ENCODE results near the gene BMPR1B.

The BMPR1B gene

DNA sequence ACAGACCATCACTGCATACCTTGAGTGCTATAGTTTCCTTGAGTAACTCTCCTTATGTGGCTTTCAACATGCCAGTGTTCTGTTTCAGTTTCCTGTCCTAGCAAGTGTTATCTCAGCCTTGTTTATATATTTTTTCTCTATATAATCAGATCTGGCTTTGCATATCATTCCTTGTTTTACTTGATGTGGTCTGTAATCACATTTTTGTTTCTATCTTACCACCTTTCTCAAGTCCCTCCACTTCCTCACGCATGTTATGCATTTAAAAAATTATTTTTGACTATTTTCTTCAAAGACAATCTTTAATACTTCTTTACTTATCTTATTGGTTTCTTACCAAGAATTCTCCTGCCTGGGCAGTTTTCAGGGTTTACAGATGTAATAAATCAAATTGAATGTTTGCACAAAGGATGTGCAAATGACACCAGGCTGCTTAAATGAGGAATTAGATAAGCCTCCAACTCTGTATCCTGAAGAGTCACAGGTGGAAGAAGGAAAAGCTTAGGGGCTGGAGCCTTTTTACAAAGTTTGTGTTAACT lies 351.2 kb downstream of the BMPR1B start:
- no CpG with 5 or more reads among the region's 1 CpG for WGBS (ENCODE audit: insufficient coverage)

DNA sequence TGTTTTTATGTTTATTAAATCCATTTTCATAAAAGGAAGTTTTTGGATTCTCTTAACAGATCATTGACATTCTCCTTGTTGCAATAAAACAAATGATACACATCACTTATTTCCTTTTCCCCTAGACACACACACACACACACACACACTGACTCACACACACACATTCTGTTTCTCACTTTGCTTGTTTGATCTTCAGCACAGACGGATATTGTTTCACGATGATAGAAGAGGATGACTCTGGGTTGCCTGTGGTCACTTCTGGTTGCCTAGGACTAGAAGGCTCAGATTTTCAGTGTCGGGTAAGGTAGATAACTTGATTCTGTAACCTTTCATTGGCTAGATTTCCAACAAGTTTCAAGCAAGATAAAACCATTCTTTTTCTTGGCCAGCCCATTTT lies 356.8 kb downstream of the BMPR1B start:
- ChIA-PET CTCF (no interaction called here), POLR2A (no interaction called here)
- DNase-seq, result no peak
- H3K36me3 ChIP-seq (ENCODE audit: control insufficient read depth in 4 of 4, insufficient read depth in 4 of 4, low read length in 3 of 4), result peaks cover 0 to 3% (median 0%) of the 10 kb centered on the region in 4 experiments
- H3K27ac ChIP-seq (ENCODE audit: insufficient read depth in 1 of 2, low read depth in 1 of 2, low read length in 2 of 2, poor library complexity in 1 of 2, severe bottlenecking in 2 of 2), result no peak overlapping the region
- H3K4me1 ChIP-seq (ENCODE audit: control extremely low read depth in 1 of 4, control insufficient read depth in 4 of 4, insufficient read depth in 4 of 4, low read length in 3 of 4), result no peaks in the 10 kb centered on the region
- 94% methylated on average over 3 of the region's 3 CpGs for WGBS (ENCODE audit: insufficient coverage)
- H3K4me3 ChIP-seq (ENCODE audit: control insufficient read depth in 1 of 7, extremely low read depth in 1 of 7, insufficient read depth in 4 of 7, low read depth in 2 of 7, low read length in 6 of 7), result no peak overlapping the region
- no peaks in the 10 kb centered on the region for H3K9me3 ChIP-seq (ENCODE audit: control extremely low read depth in 1 of 5, control insufficient read depth in 4 of 5, insufficient read depth in 2 of 5, low read depth in 1 of 5, low read length in 4 of 5)
- no peaks in the 10 kb centered on the region for H3K27me3 ChIP-seq (replicated peaks in 2 of 5; ENCODE audit: control insufficient read depth in 4 of 5, insufficient read depth in 5 of 5, low read length in 4 of 5)

More for the DNA sequence above, 351.2 kb downstream of the BMPR1B start:
- Histone ChIP-seq H3K4me1 (ENCODE audit: control extremely low read depth in 1 of 4, control insufficient read depth in 4 of 4, insufficient read depth in 4 of 4, low read length in 3 of 4) (no peaks in the 10 kb centered on the region), H3K9me3 (ENCODE audit: control extremely low read depth in 1 of 5, control insufficient read depth in 4 of 5, insufficient read depth in 2 of 5, low read depth in 1 of 5, low read length in 4 of 5) (no peaks in the 10 kb centered on the region), H3K27ac (ENCODE audit: insufficient read depth in 1 of 2, low read depth in 1 of 2, low read length in 2 of 2, poor library complexity in 1 of 2, severe bottlenecking in 2 of 2) (no peak overlapping the region), H3K27me3 (replicated peaks in 2 of 5; ENCODE audit: control insufficient read depth in 4 of 5, insufficient read depth in 5 of 5, low read length in 4 of 5) (no peaks in the 10 kb centered on the region), H3K4me3 (ENCODE audit: control insufficient read depth in 1 of 7, extremely low read depth in 1 of 7, insufficient read depth in 4 of 7, low read depth in 2 of 7, low read length in 6 of 7) (no peak overlapping the region), H3K36me3 (ENCODE audit: control insufficient read depth in 4 of 4, insufficient read depth in 4 of 4, low read length in 3 of 4) (no peaks in the 10 kb centered on the region)
- POLR2A ChIA-PET, result no interaction called here
- no peak for DNase-seq
- CTCF ChIA-PET, result no interaction called here

DNA sequence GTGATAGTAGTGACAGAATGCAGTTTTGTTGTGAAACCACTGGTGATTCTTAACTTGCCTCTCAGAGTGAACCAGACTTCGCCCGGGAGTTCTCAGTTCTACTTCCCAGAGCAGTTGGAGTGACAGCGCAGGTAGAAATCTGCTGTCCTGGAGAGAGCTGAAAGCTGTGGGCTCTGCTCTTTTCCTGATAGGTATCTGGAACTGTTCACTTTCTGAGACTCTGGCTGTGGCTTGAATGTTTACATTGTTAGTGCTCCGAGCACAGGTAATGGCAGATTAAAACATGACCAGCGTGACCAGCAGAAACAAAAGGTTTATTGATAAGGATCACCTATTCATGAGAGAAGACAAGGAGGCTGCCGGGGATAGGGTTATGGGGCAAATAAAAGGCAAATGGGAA lies 360.7 kb downstream of the BMPR1B start:
- Histone ChIP-seq H3K27me3 (replicated peaks in 2 of 5; ENCODE audit: control insufficient read depth in 4 of 5, insufficient read depth in 5 of 5, low read length in 4 of 5) (no peaks in the 10 kb centered on the region), H3K4me3 (ENCODE audit: control insufficient read depth in 1 of 7, extremely low read depth in 1 of 7, insufficient read depth in 4 of 7, low read depth in 2 of 7, low read length in 6 of 7) (no peak overlapping the region), H3K27ac (ENCODE audit: insufficient read depth in 1 of 2, low read depth in 1 of 2, low read length in 2 of 2, poor library complexity in 1 of 2, severe bottlenecking in 2 of 2) (no peak overlapping the region), H3K36me3 (ENCODE audit: control insufficient read depth in 4 of 4, insufficient read depth in 4 of 4, low read length in 3 of 4) (peaks cover 0 to 3% (median 0%) of the 10 kb centered on the region in 4 experiments), H3K9me3 (ENCODE audit: control extremely low read depth in 1 of 5, control insufficient read depth in 4 of 5, insufficient read depth in 2 of 5, low read depth in 1 of 5, low read length in 4 of 5) (no peaks in the 10 kb centered on the region), H3K4me1 (ENCODE audit: control extremely low read depth in 1 of 4, control insufficient read depth in 4 of 4, insufficient read depth in 4 of 4, low read length in 3 of 4) (no peaks in the 10 kb centered on the region)
- ChIA-PET CTCF (interaction anchor here (1.3 kb wide), 2 partner anchors 11 to 24 kb away, joined by 3 read pairs; no protein-coding TSS in a partner anchor), POLR2A (interaction anchor here (0.6 kb wide), 1 partner anchor 261 kb away, joined by 3 read pairs; no protein-coding TSS in a partner anchor)
- DNase-seq, result no peak
- WGBS (ENCODE audit: insufficient coverage), result 100% methylated on average over 4 of the region's 6 CpGs

DNA sequence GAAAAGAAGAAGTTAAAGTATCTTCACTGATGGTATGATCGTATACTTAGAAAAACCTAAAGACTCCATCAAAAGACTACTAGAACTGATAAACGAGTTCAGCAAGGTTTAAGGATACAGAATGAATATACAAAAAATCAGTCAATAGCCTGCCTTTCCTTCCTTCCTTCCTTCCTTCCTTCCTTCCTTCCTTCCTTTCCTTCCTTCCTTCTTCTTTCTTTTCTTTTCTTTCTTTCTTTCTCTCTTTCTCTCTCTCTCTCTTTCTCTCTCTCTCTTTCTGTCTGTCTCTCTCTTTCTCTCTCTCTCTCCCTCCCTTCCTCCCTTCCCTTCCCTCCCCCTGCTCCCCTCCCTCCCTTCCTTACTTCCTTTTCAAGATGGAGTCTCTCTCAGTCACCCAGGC lies 362.7 kb downstream of the BMPR1B start:
- POLR2A ChIA-PET, result no interaction called here
- CTCF ChIA-PET, result no interaction called here
- Histone ChIP-seq H3K4me1 (ENCODE audit: control extremely low read depth in 1 of 4, control insufficient read depth in 4 of 4, insufficient read depth in 4 of 4, low read length in 3 of 4) (no peaks in the 10 kb centered on the region), H3K36me3 (ENCODE audit: control insufficient read depth in 4 of 4, insufficient read depth in 4 of 4, low read length in 3 of 4) (peaks cover 0 to 3% (median 0%) of the 10 kb centered on the region in 4 experiments), H3K27ac (ENCODE audit: insufficient read depth in 1 of 2, low read depth in 1 of 2, low read length in 2 of 2, poor library complexity in 1 of 2, severe bottlenecking in 2 of 2) (no peak overlapping the region), H3K4me3 (ENCODE audit: control insufficient read depth in 1 of 7, extremely low read depth in 1 of 7, insufficient read depth in 4 of 7, low read depth in 2 of 7, low read length in 6 of 7) (no peak overlapping the region), H3K27me3 (replicated peaks in 2 of 5; ENCODE audit: control insufficient read depth in 4 of 5, insufficient read depth in 5 of 5, low read length in 4 of 5) (no peaks in the 10 kb centered on the region), H3K9me3 (ENCODE audit: control extremely low read depth in 1 of 5, control insufficient read depth in 4 of 5, insufficient read depth in 2 of 5, low read depth in 1 of 5, low read length in 4 of 5) (no peaks in the 10 kb centered on the region)
- WGBS (ENCODE audit: insufficient coverage), result no CpG with 5 or more reads among the region's 2 CpGs
- DNase-seq, result no peak

DNA sequence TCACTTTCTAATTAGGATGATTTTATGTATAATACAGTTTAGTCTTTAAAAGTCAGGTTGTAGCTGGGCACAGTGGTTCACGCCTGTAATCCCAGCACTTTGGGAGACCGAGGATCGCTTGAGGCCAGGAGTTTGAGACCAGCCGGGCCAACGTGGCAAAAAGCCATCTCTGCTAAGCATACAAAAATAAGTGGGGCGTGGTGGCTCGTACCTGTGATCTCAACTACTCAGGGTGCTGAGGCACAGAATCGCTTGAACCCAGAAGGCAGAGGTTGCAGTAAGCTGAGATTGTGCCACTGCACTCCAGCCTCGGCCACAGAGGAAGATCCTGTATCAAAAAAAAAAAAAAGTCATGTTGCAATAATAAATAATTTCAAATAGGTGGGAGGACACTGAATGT lies 364.2 kb downstream of the BMPR1B start:
- no peak overlapping the region for H3K4me3 ChIP-seq (ENCODE audit: control insufficient read depth in 1 of 7, extremely low read depth in 1 of 7, insufficient read depth in 4 of 7, low read depth in 2 of 7, low read length in 6 of 7)
- no peaks in the 10 kb centered on the region for H3K9me3 ChIP-seq (ENCODE audit: control extremely low read depth in 1 of 5, control insufficient read depth in 4 of 5, insufficient read depth in 2 of 5, low read depth in 1 of 5, low read length in 4 of 5)
- H3K27ac ChIP-seq (ENCODE audit: insufficient read depth in 1 of 2, low read depth in 1 of 2, low read length in 2 of 2, poor library complexity in 1 of 2, severe bottlenecking in 2 of 2), result no peak overlapping the region
- ChIA-PET POLR2A (interaction anchor here (0.6 kb wide), 1 partner anchor 125 kb away, joined by 3 read pairs; no protein-coding TSS in a partner anchor), CTCF (no interaction called here)
- H3K4me1 ChIP-seq (ENCODE audit: control extremely low read depth in 1 of 4, control insufficient read depth in 4 of 4, insufficient read depth in 4 of 4, low read length in 3 of 4), result no peaks in the 10 kb centered on the region
- DNase-seq, result no peak
- H3K27me3 ChIP-seq (replicated peaks in 2 of 5; ENCODE audit: control insufficient read depth in 4 of 5, insufficient read depth in 5 of 5, low read length in 4 of 5), result no peaks in the 10 kb centered on the region
- peaks cover 0 to 3% (median 0%) of the 10 kb centered on the region in 4 experiments for H3K36me3 ChIP-seq (ENCODE audit: control insufficient read depth in 4 of 4, insufficient read depth in 4 of 4, low read length in 3 of 4)
- 88% methylated on average over 8 of the region's 9 CpGs for WGBS (ENCODE audit: insufficient coverage)

DNA sequence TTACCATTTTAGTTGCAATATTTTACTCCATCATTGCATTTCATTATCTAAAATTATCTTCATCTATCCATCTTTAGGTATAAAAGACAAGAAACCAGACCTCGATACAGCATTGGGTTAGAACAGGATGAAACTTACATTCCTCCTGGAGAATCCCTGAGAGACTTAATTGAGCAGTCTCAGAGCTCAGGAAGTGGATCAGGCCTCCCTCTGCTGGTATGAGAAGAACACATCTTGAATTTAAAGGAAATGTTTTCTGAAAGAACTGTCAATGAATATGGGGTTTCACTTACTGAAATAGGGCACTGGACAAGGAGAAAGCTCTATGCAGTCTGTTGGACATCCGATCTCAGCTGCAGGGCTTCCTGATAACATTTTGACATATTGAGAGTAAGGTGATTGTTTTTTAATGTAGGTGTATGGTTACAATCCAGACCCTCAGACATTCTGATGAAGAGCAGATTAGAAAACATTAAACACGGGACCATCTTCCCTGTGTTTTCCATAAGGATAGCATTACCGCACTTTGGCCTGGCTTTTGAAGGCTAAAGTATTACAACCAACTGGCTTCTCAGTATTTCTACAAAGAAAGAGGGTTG lies 367.2 kb downstream of the BMPR1B start:
- DNase-seq, result peak; percentile 24 to 34 (median 25)
- CTCF ChIA-PET, result interaction anchor here (0.6 to 2.8 kb wide), 7 partner anchors 19 to 672 kb away, joined by 3 to 20 read pairs (median 5); no protein-coding TSS in a partner anchor
- no peak overlapping the region for H3K4me3 ChIP-seq (ENCODE audit: control insufficient read depth in 1 of 7, extremely low read depth in 1 of 7, insufficient read depth in 4 of 7, low read depth in 2 of 7, low read length in 6 of 7)

DNA sequence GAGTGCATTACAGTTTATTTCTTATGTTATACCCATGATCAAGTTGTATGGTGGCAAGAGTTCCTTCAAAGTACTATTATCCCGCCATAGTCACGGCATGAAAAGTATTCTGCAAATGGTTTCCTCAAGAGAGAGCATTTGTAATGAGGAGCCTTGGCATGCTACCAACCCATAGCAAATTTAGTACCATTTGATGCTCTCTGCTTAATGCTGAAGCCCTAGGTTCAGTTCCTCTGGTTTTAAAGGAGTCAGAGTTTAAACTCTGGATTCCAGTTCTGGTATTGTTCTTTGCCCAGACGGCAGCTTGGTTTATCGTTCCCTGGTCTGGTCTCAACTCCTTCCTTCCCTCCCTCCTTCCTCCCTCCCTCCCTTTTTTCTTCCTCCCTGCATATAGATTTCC lies 371.3 kb downstream of the BMPR1B start:
- no peaks in the 10 kb centered on the region for H3K27me3 ChIP-seq (replicated peaks in 2 of 5; ENCODE audit: control insufficient read depth in 4 of 5, insufficient read depth in 5 of 5, low read length in 4 of 5)
- no peak for DNase-seq
- ChIA-PET CTCF (no interaction called here), POLR2A (no interaction called here)
- no peak overlapping the region for H3K27ac ChIP-seq (ENCODE audit: insufficient read depth in 1 of 2, low read depth in 1 of 2, low read length in 2 of 2, poor library complexity in 1 of 2, severe bottlenecking in 2 of 2)
- WGBS (ENCODE audit: insufficient coverage), result 100% methylated on average over 2 of the region's 4 CpGs
- H3K36me3 ChIP-seq (ENCODE audit: control insufficient read depth in 4 of 4, insufficient read depth in 4 of 4, low read length in 3 of 4), result no peaks in the 10 kb centered on the region
- no peak overlapping the region for H3K4me3 ChIP-seq (ENCODE audit: control insufficient read depth in 1 of 7, extremely low read depth in 1 of 7, insufficient read depth in 4 of 7, low read depth in 2 of 7, low read length in 6 of 7)
- H3K9me3 ChIP-seq (ENCODE audit: control extremely low read depth in 1 of 5, control insufficient read depth in 4 of 5, insufficient read depth in 2 of 5, low read depth in 1 of 5, low read length in 4 of 5), result peaks cover 0 to 1% (median 0%) of the 10 kb centered on the region in 5 experiments
- peaks cover 0 to 9% (median 3%) of the 10 kb centered on the region in 4 experiments for H3K4me1 ChIP-seq (ENCODE audit: control extremely low read depth in 1 of 4, control insufficient read depth in 4 of 4, insufficient read depth in 4 of 4, low read length in 3 of 4)

More for the DNA sequence above, 367.2 kb downstream of the BMPR1B start:
- Histone ChIP-seq H3K4me1 (ENCODE audit: control extremely low read depth in 1 of 4, control insufficient read depth in 4 of 4, insufficient read depth in 4 of 4, low read length in 3 of 4) (peaks cover 0 to 4% (median 3%) of the 10 kb centered on the region in 4 experiments), H3K27me3 (replicated peaks in 2 of 5; ENCODE audit: control insufficient read depth in 4 of 5, insufficient read depth in 5 of 5, low read length in 4 of 5) (no peaks in the 10 kb centered on the region), H3K27ac (ENCODE audit: insufficient read depth in 1 of 2, low read depth in 1 of 2, low read length in 2 of 2, poor library complexity in 1 of 2, severe bottlenecking in 2 of 2) (no peak overlapping the region), H3K9me3 (ENCODE audit: control extremely low read depth in 1 of 5, control insufficient read depth in 4 of 5, insufficient read depth in 2 of 5, low read depth in 1 of 5, low read length in 4 of 5) (no peaks in the 10 kb centered on the region), H3K36me3 (ENCODE audit: control insufficient read depth in 4 of 4, insufficient read depth in 4 of 4, low read length in 3 of 4) (no peaks in the 10 kb centered on the region)
- WGBS (ENCODE audit: insufficient coverage), result 79% methylated on average over 3 of the region's 4 CpGs
- POLR2A ChIA-PET, result no interaction called here
